HL-60 (cell line): Measurements from ENCODE around the gene CUL4A.
A peak's percentile ranks its signal among the peaks of the same experiment; 100 is the strongest.

Experiments used
- GABPA ChIP-seq: IDR thresholded peaks from 2 replicates; pipeline ENCODE4 v1.6.1; 2012; ENCODE audit warnings: low read depth
- POLR2AphosphoS5 ChIP-seq: IDR thresholded peaks from 2 replicates; pipeline ENCODE4 v1.6.1; 2012; ENCODE audit warnings: low read depth
- SPI1 ChIP-seq: IDR thresholded peaks from 2 replicates; pipeline ENCODE4 v1.6.1; 2012; ENCODE audit warnings: low read depth, mild to moderate bottlenecking, borderline replicate concordance
- TF ChIP-seq, protein P1 (sequence below): IDR thresholded peaks from one replicate; pipeline ENCODE4 v1.5.1; 2011; ENCODE audit warnings: low read length, control low read depth, inconsistent platforms; ENCODE audit not compliant: insufficient read depth

- no peak for TF ChIP-seq POLR2AphosphoS5
- TF ChIP-seq, protein P1, sequence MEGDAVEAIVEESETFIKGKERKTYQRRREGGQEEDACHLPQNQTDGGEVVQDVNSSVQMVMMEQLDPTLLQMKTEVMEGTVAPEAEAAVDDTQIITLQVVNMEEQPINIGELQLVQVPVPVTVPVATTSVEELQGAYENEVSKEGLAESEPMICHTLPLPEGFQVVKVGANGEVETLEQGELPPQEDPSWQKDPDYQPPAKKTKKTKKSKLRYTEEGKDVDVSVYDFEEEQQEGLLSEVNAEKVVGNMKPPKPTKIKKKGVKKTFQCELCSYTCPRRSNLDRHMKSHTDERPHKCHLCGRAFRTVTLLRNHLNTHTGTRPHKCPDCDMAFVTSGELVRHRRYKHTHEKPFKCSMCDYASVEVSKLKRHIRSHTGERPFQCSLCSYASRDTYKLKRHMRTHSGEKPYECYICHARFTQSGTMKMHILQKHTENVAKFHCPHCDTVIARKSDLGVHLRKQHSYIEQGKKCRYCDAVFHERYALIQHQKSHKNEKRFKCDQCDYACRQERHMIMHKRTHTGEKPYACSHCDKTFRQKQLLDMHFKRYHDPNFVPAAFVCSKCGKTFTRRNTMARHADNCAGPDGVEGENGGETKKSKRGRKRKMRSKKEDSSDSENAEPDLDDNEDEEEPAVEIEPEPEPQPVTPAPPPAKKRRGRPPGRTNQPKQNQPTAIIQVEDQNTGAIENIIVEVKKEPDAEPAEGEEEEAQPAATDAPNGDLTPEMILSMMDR = peak; percentile 11
- TF ChIP-seq GABPA = no peak
- no peak for TF ChIP-seq SPI1
These were observed 36.7 kb downstream of the CUL4A start for GRCh38 chr13:113245849-113246796.
